CD14-positive monocyte (primary cell): ENCODE measurements around the gene AIPL1. TPM values are rescaled to one million over a fixed set of nuclear protein-coding genes. Genes with fewer than 3 reads are reported as not detected.

Experiments used
- DNase-seq, 3 donors: peaks; one replicate each; pipeline ENCODE4 v3.0.0-alpha.2; 2011 to 2022
- H2AFZ ChIP-seq: 2 replicates; pipeline ENCODE4 v1.6.0; 2012; ENCODE audit warnings: mild to moderate bottlenecking, low read depth, low read length, inconsistent platforms; ENCODE audit not compliant: insufficient read depth, poor library complexity, severe bottlenecking
- H3K27ac ChIP-seq, 2 donors: 1 replicate in 1 of 2; 2 replicates in 1 of 2; pipeline ENCODE4 v1.5.1; 2012 to 2013; ENCODE audit warnings: low read length in 2 of 2, control low read depth in 1 of 2, inconsistent platforms in 1 of 2, low read depth in 1 of 2, mild to moderate bottlenecking in 1 of 2
- H3K27me3 ChIP-seq, 2 donors: one replicate each; pipeline versions ENCODE4 v1.6.0 to v1.6.1; 2011 to 2013; ENCODE audit warnings: low read length in 2 of 2; ENCODE audit not compliant: control insufficient read depth in 2 of 2, insufficient read depth in 2 of 2
- H3K36me3 ChIP-seq, 2 donors: replicated peaks in 1 of 2; 1 replicate in 1 of 2; 2 replicates in 1 of 2; pipeline versions ENCODE4 v1.5.1 to v1.6.1; 2012 to 2013; ENCODE audit warnings: low read length in 2 of 2, control low read depth in 1 of 2, inconsistent platforms in 1 of 2, mild to moderate bottlenecking in 1 of 2; ENCODE audit not compliant: insufficient read depth in 2 of 2, control insufficient read depth in 1 of 2
- H3K4me1 ChIP-seq, 2 donors: 1 replicate in 1 of 2; 2 replicates in 1 of 2; pipeline versions ENCODE4 v1.5.1 to v1.6.1; 2012 to 2013; ENCODE audit warnings: low read length in 2 of 2, control low read depth in 1 of 2, inconsistent platforms in 1 of 2, mild to moderate bottlenecking in 1 of 2, moderate library complexity in 1 of 2; ENCODE audit not compliant: insufficient read depth in 2 of 2, control insufficient read depth in 1 of 2
- H3K4me2 ChIP-seq: replicated peaks from 2 replicates; pipeline ENCODE3; 2012; ENCODE audit warnings: low read length, moderate library complexity, mild to moderate bottlenecking; ENCODE audit not compliant: poor library complexity, severe bottlenecking; ENCODE audit errors: extremely low read depth
- H3K4me3 ChIP-seq, 3 experiments: fragments of 200-600 bp in 1 of 3; sonication (generic) in 1 of 3; replicated peaks in 1 of 3; 1 replicate in 2 of 3; 2 replicates in 1 of 3; pipeline ENCODE4 v1.5.1; 2011 to 2013; ENCODE audit warnings: low read length in 3 of 3, mild to moderate bottlenecking in 3 of 3, control low read depth in 2 of 3, low read depth in 2 of 3, inconsistent platforms in 1 of 3, moderate library complexity in 1 of 3
- H3K79me2 ChIP-seq: 2 replicates; pipeline ENCODE4 v1.6.0; 2012; ENCODE audit warnings: mild to moderate bottlenecking, control low read depth, inconsistent platforms, low read length, moderate library complexity; ENCODE audit not compliant: insufficient read depth
- H3K9ac ChIP-seq: 2 replicates; pipeline ENCODE4 v1.6.0; 2017; ENCODE audit warnings: low read length, mild to moderate bottlenecking; ENCODE audit not compliant: insufficient read depth, poor library complexity, severe bottlenecking
- H3K9me3 ChIP-seq, 2 donors: replicated peaks in 1 of 2; 1 replicate in 1 of 2; 2 replicates in 1 of 2; pipeline versions ENCODE4 v1.5.1 to v1.6.1; 2012 to 2013; ENCODE audit warnings: low read length in 2 of 2, control low read depth in 1 of 2; ENCODE audit not compliant: control insufficient read depth in 1 of 2, insufficient read depth in 1 of 2
- H4K20me1 ChIP-seq: 2 replicates; pipeline ENCODE4 v1.6.0; 2012; ENCODE audit warnings: mild to moderate bottlenecking, low read length, control low read depth, moderate library complexity; ENCODE audit not compliant: insufficient read depth
- H3K27ac Mint-ChIP-seq, 7 donors: one replicate each; pipeline ENCODE4 v1.8.0; 2020; ENCODE audit warnings: mild to moderate bottlenecking in 7 of 7, mixed read lengths in 7 of 7, moderate library complexity in 6 of 7, inconsistent platforms in 2 of 7
- H3K27me3 Mint-ChIP-seq, 3 donors: one replicate each; pipeline ENCODE4 v1.8.0; 2021 to 2022; ENCODE audit warnings: low read depth in 3 of 3, mild to moderate bottlenecking in 3 of 3, mixed read lengths in 3 of 3, moderate library complexity in 3 of 3, inconsistent platforms in 1 of 3
- H3K36me3 Mint-ChIP-seq, 2 donors: one replicate each; pipeline ENCODE4 v1.8.0; 2020; ENCODE audit warnings: mixed read lengths in 2 of 2, inconsistent platforms in 1 of 2, mild to moderate bottlenecking in 1 of 2
- H3K4me1 Mint-ChIP-seq: one replicate; pipeline ENCODE4 v1.8.0; 2020; ENCODE audit warnings: mild to moderate bottlenecking, mixed read lengths
- H3K4me3 Mint-ChIP-seq, 2 donors: one replicate each; pipeline ENCODE4 v1.8.0; 2020; ENCODE audit warnings: mild to moderate bottlenecking in 2 of 2, mixed read lengths in 2 of 2, moderate library complexity in 1 of 2
- H3K9me3 Mint-ChIP-seq, 7 donors: one replicate each; pipeline ENCODE4 v1.8.0; 2020 to 2022; ENCODE audit warnings: mixed read lengths in 7 of 7, mild to moderate bottlenecking in 6 of 7, moderate library complexity in 6 of 7, inconsistent platforms in 2 of 7
- WGBS: methylation state at CpG from one replicate; pipeline ENCODE4 v1.1.5; 2013; ENCODE audit warnings: missing lambda C conversion rate; ENCODE audit not compliant: insufficient coverage; 5-methylcytosine and 5-hydroxymethylcytosine counted together
- intact Hi-C, 2 donors: fragments of 100-400 bp; cut with micrococcal nuclease; formaldehyde crosslinking; loops; one replicate each; pipeline versions ENCODE4 v1.15.0 to v1.15.1; 2023
- polyA plus RNA-seq, 3 donors: library from polyadenylated mRNA; depleted of rRNA in 1 of 3; unstranded in 2 of 3; stranded (reverse) in 1 of 3; fragments of 300-500 nt in 2 of 3; fragments of >200 nt in 1 of 3; fragmentation: Illumina TruSeq in 2 of 3; gene quantifications; 1 replicate in 2 of 3; 2 replicates in 1 of 3; pipeline ENCODE4 v1.2.3, GENCODE V29; 2012 to 2021
- TF ChIP-seq, protein P1 (sequence below): fragments of 200-600 bp; IDR thresholded peaks from one replicate; pipeline ENCODE4 v1.8.0; 2022; ENCODE audit warnings: antibody characterized with exemption, mild to moderate bottlenecking

AIPL1 gene
- polyA plus RNA-seq, 3 donors = not detected

GRCh38 chr17:6408276-6408675 is 26.6 kb downstream of the AIPL1 start:
- Histone ChIP-seq H3K4me3 (no peak overlapping the region), H3K36me3 (no peaks in the 10 kb centered on the region), H3K4me1 (no peaks in the 10 kb centered on the region), H3K9ac (no peak overlapping the region), H4K20me1 (no peaks in the 10 kb centered on the region), H3K27me3 (no peaks in the 10 kb centered on the region), H3K79me2 (no peaks in the 10 kb centered on the region), H3K27ac (no peak overlapping the region), H2AFZ (no peak overlapping the region), H3K4me2 (no peak overlapping the region), H3K9me3 (no peaks in the 10 kb centered on the region)
- H3K4me3 Mint-ChIP-seq = peak overlapping the region in 1 of 2 donors; percentile 39
- DNase-seq = no peak
- H3K9me3 Mint-ChIP-seq = peaks cover 0 to 2% (median 0%) of the 10 kb centered on the region in 7 donors
- peaks cover 8 to 16% (median 11%) of the 10 kb centered on the region in 3 donors for H3K27me3 Mint-ChIP-seq
- WGBS = 89% methylated on average over 5 of the region's 6 CpGs
- TF ChIP-seq, protein P1, sequence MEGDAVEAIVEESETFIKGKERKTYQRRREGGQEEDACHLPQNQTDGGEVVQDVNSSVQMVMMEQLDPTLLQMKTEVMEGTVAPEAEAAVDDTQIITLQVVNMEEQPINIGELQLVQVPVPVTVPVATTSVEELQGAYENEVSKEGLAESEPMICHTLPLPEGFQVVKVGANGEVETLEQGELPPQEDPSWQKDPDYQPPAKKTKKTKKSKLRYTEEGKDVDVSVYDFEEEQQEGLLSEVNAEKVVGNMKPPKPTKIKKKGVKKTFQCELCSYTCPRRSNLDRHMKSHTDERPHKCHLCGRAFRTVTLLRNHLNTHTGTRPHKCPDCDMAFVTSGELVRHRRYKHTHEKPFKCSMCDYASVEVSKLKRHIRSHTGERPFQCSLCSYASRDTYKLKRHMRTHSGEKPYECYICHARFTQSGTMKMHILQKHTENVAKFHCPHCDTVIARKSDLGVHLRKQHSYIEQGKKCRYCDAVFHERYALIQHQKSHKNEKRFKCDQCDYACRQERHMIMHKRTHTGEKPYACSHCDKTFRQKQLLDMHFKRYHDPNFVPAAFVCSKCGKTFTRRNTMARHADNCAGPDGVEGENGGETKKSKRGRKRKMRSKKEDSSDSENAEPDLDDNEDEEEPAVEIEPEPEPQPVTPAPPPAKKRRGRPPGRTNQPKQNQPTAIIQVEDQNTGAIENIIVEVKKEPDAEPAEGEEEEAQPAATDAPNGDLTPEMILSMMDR = no peak
- no peaks in the 10 kb centered on the region for H3K36me3 Mint-ChIP-seq
- intact Hi-C loops = no loop called here
- no peaks in the 10 kb centered on the region for H3K4me1 Mint-ChIP-seq
- no peak overlapping the region for H3K27ac Mint-ChIP-seq

- H3K4me3 Mint-ChIP-seq = no peak overlapping the region
Measured at GRCh38 chr17:6402258-6402657, 32.7 kb downstream of the AIPL1 start.

More at GRCh38 chr17:6402258-6402657, 32.7 kb downstream of the AIPL1 start:
- Histone ChIP-seq H3K9me3 (no peaks in the 10 kb centered on the region), H3K27me3 (peaks cover 0 to 2% of the 10 kb centered on the region in 2 donors), H3K4me2 (no peak overlapping the region), H4K20me1 (no peaks in the 10 kb centered on the region), H3K36me3 (no peaks in the 10 kb centered on the region), H3K4me1 (no peaks in the 10 kb centered on the region), H2AFZ (no peak overlapping the region), H3K4me3 (no peak overlapping the region), H3K79me2 (no peaks in the 10 kb centered on the region), H3K27ac (no peak overlapping the region), H3K9ac (no peak overlapping the region)
- Mint-ChIP-seq H3K27ac (no peak overlapping the region), H3K4me1 (no peaks in the 10 kb centered on the region), H3K9me3 (peaks cover 0 to 9% (median 4%) of the 10 kb centered on the region in 7 donors), H3K36me3 (no peaks in the 10 kb centered on the region), H3K27me3 (peaks cover 3 to 11% (median 9%) of the 10 kb centered on the region in 3 donors)
- WGBS = 100% methylated on average over 1 of the region's 6 CpGs
- intact Hi-C loops = no loop called here
- TF ChIP-seq, protein P1 = no peak
- DNase-seq = no peak
